Measurements from ENCODE around the gene TAF6.

TAF6 gene

GRCh38 chr7:100128637-100128963 is 9.4 kb upstream of the TAF6 start:
- Histone ChIP-seq H3K4me1 (ENCODE audit: control insufficient read depth, insufficient read depth, low read length) (no peaks in the 10 kb centered on the region; the same call in 1 of the 2 replicates), H3K9me3 (ENCODE audit: control insufficient read depth, insufficient read depth, low read depth, low read length) (no peaks in the 10 kb centered on the region), H3K36me3 (ENCODE audit: control insufficient read depth in 2 of 2, insufficient read depth in 1 of 2, low read length in 2 of 2) (peaks cover 0 to 5% of the 10 kb centered on the region in 2 experiments; a peak in 2 of 3 replicates), H3K27ac (ENCODE audit: extremely low read depth, low read depth, low read length) (no peak overlapping the region), H3K4me3 (ENCODE audit: low read depth, low read length) (no peak overlapping the region)
- ChIA-PET POLR2A (interaction anchor here (0.5 to 3.7 kb wide), 2 partner anchors 27 to 705 kb away, joined by 3 to 31 read pairs; partner anchors contain the start of genes AP4M1 and MCM7), CTCF (interaction anchor here (0.5 to 8.7 kb wide), 16 partner anchors 12 to 659 kb away, joined by 3 to 119 read pairs (median 3); no protein-coding TSS in a partner anchor)
- no peak for TF ChIP-seq PRDM10 (tag by site-specific recombination; IDR thresholded peaks at IDR 0.05)
- TF ChIP-seq ZNF223 (tag by site-specific recombination; IDR thresholded peaks at IDR 0.05), result no peak
- no peak for TF ChIP-seq ZNF132 (tag by site-specific recombination; IDR thresholded peaks at IDR 0.05; ENCODE audit: borderline replicate concordance)
- TF ChIP-seq ZXDB (tag by site-specific recombination; IDR thresholded peaks at IDR 0.05), result no peak
- no peak for TF ChIP-seq ZNF571 (tag by site-specific recombination; IDR thresholded peaks at IDR 0.05)
- TF ChIP-seq ZNF639 (tag by site-specific recombination; IDR thresholded peaks at IDR 0.05), result no peak
- TF ChIP-seq ZNF610 (tag by site-specific recombination; IDR thresholded peaks at IDR 0.05; ENCODE audit: borderline replicate concordance), result no peak
- no peak for TF ChIP-seq ZNF239 (tag by site-specific recombination; IDR thresholded peaks at IDR 0.05)
- no peak for TF ChIP-seq ZNF398 (tag by site-specific recombination; IDR thresholded peaks at IDR 0.05)
- TF ChIP-seq ZNF311 (tag by site-specific recombination; IDR thresholded peaks at IDR 0.05; ENCODE audit: borderline replicate concordance), result no peak
- no peak for TF ChIP-seq ZNF324 (tag by site-specific recombination; IDR thresholded peaks at IDR 0.05)
- no peak for TF ChIP-seq WT1 (tag by site-specific recombination; IDR thresholded peaks at IDR 0.05)
- TF ChIP-seq ZNF776 (tag by site-specific recombination; IDR thresholded peaks at IDR 0.05; ENCODE audit: borderline replicate concordance), result no peak
- no peak for TF ChIP-seq ZNF664 (tag by site-specific recombination; IDR thresholded peaks at IDR 0.05)
- TF ChIP-seq ZNF350 (tag by site-specific recombination; IDR thresholded peaks at IDR 0.05), result no peak
- no peak for TF ChIP-seq ZSCAN4 (tag by site-specific recombination; IDR thresholded peaks at IDR 0.05)
- TF ChIP-seq ZNF843 (tag by site-specific recombination; IDR thresholded peaks at IDR 0.05), result no peak
- TF ChIP-seq ZNF518A (tag by site-specific recombination; conservative IDR thresholded peaks at IDR 0.05; ENCODE audit: low read depth), result no peak

All from HEK293 (cell line).